CD4-positive, CD25-positive, alpha-beta regulatory T cell (primary cell): Measurements from ENCODE around the gene LRMDA. TPM values are rescaled to one million over a fixed set of nuclear protein-coding genes. Genes with fewer than 3 reads are reported as not detected.

Source experiments
- ATAC-seq, 2 donors: fragments of 150-1000 bp; cut with Tn5 transposase; one replicate each; pipeline ENCODE4 v1.10.0; 2021; ENCODE audit warnings: low read depth in 2 of 2, moderate number of reproducible peaks in 2 of 2, moderate library complexity in 1 of 2
- DNase-seq, 3 donors: peaks; one replicate each; pipeline versions ENCODE4 v3.0.0 to v3.0.0-alpha.2; 2012 to 2022; ENCODE audit warnings: mixed read lengths in 1 of 3
- H3K27ac ChIP-seq: one replicate; pipeline ENCODE4 v1.7.0; 2013; ENCODE audit warnings: mild to moderate bottlenecking, low read length; ENCODE audit not compliant: insufficient read depth, poor library complexity, severe bottlenecking
- H3K27me3 ChIP-seq: one replicate; pipeline ENCODE4 v1.7.0; 2013; ENCODE audit warnings: low read length; ENCODE audit not compliant: control insufficient read depth, insufficient read depth
- H3K36me3 ChIP-seq: one replicate; pipeline ENCODE4 v1.7.0; 2013; ENCODE audit warnings: mild to moderate bottlenecking, low read length, moderate library complexity; ENCODE audit not compliant: control insufficient read depth, insufficient read depth
- H3K4me1 ChIP-seq: 2 replicates; pipeline ENCODE4 v1.7.0; 2013; ENCODE audit warnings: mild to moderate bottlenecking, low read length; ENCODE audit not compliant: insufficient read depth, control insufficient read depth, poor library complexity, severe bottlenecking
- H3K4me3 ChIP-seq: one replicate; pipeline ENCODE4 v1.7.0; 2013; ENCODE audit warnings: low read depth, mild to moderate bottlenecking, low read length, moderate library complexity
- H3K9me3 ChIP-seq, 2 experiments: 1 replicate in 1 of 2; 2 replicates in 1 of 2; pipeline ENCODE4 v1.7.0; 2013; ENCODE audit warnings: low read length in 2 of 2, mild to moderate bottlenecking in 1 of 2, moderate library complexity in 1 of 2; ENCODE audit not compliant: control insufficient read depth in 2 of 2
- H3K27ac Mint-ChIP-seq, 3 donors: one replicate each; pipeline ENCODE4 v1.8.0; 2020 to 2022; ENCODE audit warnings: mild to moderate bottlenecking in 3 of 3, mixed read lengths in 3 of 3, moderate library complexity in 2 of 3
- H3K27me3 Mint-ChIP-seq: one replicate; pipeline ENCODE4 v1.8.0; 2022; ENCODE audit warnings: mild to moderate bottlenecking, mixed read lengths
- H3K36me3 Mint-ChIP-seq: one replicate; pipeline ENCODE4 v1.8.0; 2020; ENCODE audit warnings: mixed read lengths
- H3K4me1 Mint-ChIP-seq, 4 donors: one replicate each; pipeline ENCODE4 v1.8.0; 2020 to 2022; ENCODE audit warnings: mixed read lengths in 4 of 4, mild to moderate bottlenecking in 1 of 4
- H3K4me3 Mint-ChIP-seq, 4 donors: one replicate each; pipeline ENCODE4 v1.8.0; 2020 to 2022; ENCODE audit warnings: mild to moderate bottlenecking in 4 of 4, mixed read lengths in 4 of 4, moderate library complexity in 3 of 4
- H3K9me3 Mint-ChIP-seq, 7 donors: one replicate each; pipeline ENCODE4 v1.8.0; 2020 to 2022; ENCODE audit warnings: mixed read lengths in 7 of 7, mild to moderate bottlenecking in 3 of 7, moderate library complexity in 2 of 7
- polyA plus RNA-seq, 4 donors: library from polyadenylated mRNA; unstranded; fragments of 300-500 nt; fragmentation: Illumina TruSeq; gene quantifications; one replicate each; pipeline ENCODE4 v1.2.3, GENCODE V29; 2021
- total RNA-seq: library from RNA; stranded (reverse); gene quantifications from one replicate; pipeline ENCODE4 v1.2.3, GENCODE V29; 2022

LRMDA gene
- total and polyA plus RNA-seq, 5 donors from 2014 or later: 0.10 TPM; not detected in 4

GRCh38 chr10:76268954-76269353 is 837.5 kb downstream of the LRMDA start:
- DNase-seq (no peak), ATAC-seq (no peak)
- Histone ChIP-seq H3K9me3 (no peaks in the 10 kb centered on the region), H3K27ac (no peak overlapping the region), H3K36me3 (no peaks in the 10 kb centered on the region), H3K4me3 (no peak overlapping the region), H3K27me3 (no peaks in the 10 kb centered on the region), H3K4me1 (no peaks in the 10 kb centered on the region)
- no peak overlapping the region for H3K4me3 Mint-ChIP-seq
- H3K36me3 Mint-ChIP-seq: no peaks in the 10 kb centered on the region
- peaks cover 0 to 9% (median 0%) of the 10 kb centered on the region in 4 donors for H3K4me1 Mint-ChIP-seq
- H3K27me3 Mint-ChIP-seq: no peaks in the 10 kb centered on the region
- no peak overlapping the region for H3K27ac Mint-ChIP-seq
- H3K9me3 Mint-ChIP-seq: peaks cover 0 to 7% (median 2%) of the 10 kb centered on the region in 7 donors

DNA sequence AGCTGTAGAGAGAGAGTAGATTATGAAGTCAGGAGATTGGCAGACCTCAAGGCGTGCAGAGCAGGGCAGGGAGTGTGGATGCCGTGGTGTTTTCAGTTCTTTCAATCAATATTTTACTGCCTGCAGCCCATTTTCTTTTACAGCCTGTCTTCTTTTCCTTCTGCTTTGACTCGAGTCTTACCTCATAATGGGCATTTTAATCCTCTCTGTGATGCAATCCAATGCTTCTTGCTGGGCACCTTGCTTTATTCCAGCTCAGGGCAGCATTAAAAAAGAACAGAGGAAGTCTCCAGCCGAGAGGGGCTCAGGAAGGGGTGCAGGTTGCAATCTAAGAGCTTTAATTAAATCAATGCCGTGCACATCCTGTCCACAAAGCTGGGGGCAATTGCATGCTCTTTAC is 839.0 kb downstream of the LRMDA start:
- Histone ChIP-seq H3K9me3 (peaks cover 0 to 6% of the 10 kb centered on the region in 2 experiments), H3K27ac (no peak overlapping the region), H3K4me1 (no peaks in the 10 kb centered on the region), H3K36me3 (no peaks in the 10 kb centered on the region), H3K27me3 (no peaks in the 10 kb centered on the region), H3K4me3 (no peak overlapping the region)
- Mint-ChIP-seq H3K4me1 (peaks cover 0 to 9% (median 0%) of the 10 kb centered on the region in 4 donors), H3K4me3 (no peak overlapping the region), H3K9me3 (peaks cover 0 to 19% (median 3%) of the 10 kb centered on the region in 7 donors), H3K27me3 (no peaks in the 10 kb centered on the region), H3K27ac (no peak overlapping the region), H3K36me3 (no peaks in the 10 kb centered on the region)
- ATAC-seq (no peak), DNase-seq (no peak)

- Mint-ChIP-seq H3K27ac (no peak overlapping the region), H3K27me3 (no peaks in the 10 kb centered on the region), H3K4me3 (no peak overlapping the region), H3K36me3 (peaks cover 2% of the 10 kb centered on the region), H3K4me1 (peaks cover 0 to 4% (median 0%) of the 10 kb centered on the region in 4 donors), H3K9me3 (peaks cover 3 to 25% (median 4%) of the 10 kb centered on the region in 7 donors)
- H3K27me3 ChIP-seq: no peaks in the 10 kb centered on the region
- no peaks in the 10 kb centered on the region for H3K36me3 ChIP-seq
- DNase-seq: no peak
- H3K4me3 ChIP-seq: no peak overlapping the region
- H3K9me3 ChIP-seq: peaks cover 0 to 8% of the 10 kb centered on the region in 2 experiments
- H3K4me1 ChIP-seq: no peaks in the 10 kb centered on the region
- no peak for ATAC-seq
- no peak overlapping the region for H3K27ac ChIP-seq
Observed at GRCh38 chr10:76274933-76275332, 843.5 kb downstream of the LRMDA start.

- H3K4me1 ChIP-seq: no peaks in the 10 kb centered on the region
- Mint-ChIP-seq H3K9me3 (peaks cover 0 to 25% (median 7%) of the 10 kb centered on the region in 7 donors), H3K4me3 (no peak overlapping the region), H3K27ac (no peak overlapping the region), H3K27me3 (no peaks in the 10 kb centered on the region), H3K4me1 (no peaks in the 10 kb centered on the region), H3K36me3 (peaks cover 3% of the 10 kb centered on the region)
- ATAC-seq (no peak), DNase-seq (no peak)
- H3K27ac ChIP-seq: no peak overlapping the region
- H3K4me3 ChIP-seq: no peak overlapping the region
- H3K36me3 ChIP-seq: no peaks in the 10 kb centered on the region
- peaks cover 0 to 8% of the 10 kb centered on the region in 2 experiments for H3K9me3 ChIP-seq
- no peaks in the 10 kb centered on the region for H3K27me3 ChIP-seq
Observed at GRCh38 chr10:76278811-76279460, 847.5 kb downstream of the LRMDA start.

DNA sequence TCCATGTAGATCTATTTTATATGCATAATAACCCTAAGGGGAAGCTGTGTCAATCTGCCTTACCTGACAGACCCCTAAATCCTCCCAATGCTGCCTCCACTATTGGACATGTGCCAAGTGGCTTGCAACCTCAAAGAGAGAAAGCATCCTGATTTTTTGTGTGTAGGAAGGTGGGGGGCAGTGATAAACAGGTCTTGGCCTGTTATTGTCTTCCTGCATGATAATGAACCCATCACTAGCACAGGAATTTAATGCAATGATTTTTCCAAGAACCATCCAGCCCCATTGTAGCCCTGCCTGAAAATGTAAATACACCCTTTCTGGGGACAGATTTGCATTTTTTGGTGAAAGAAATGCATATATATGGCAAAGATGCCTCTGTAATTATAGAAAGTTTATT is 850.2 kb downstream of the LRMDA start:
- Mint-ChIP-seq H3K9me3 (peaks cover 0 to 10% (median 6%) of the 10 kb centered on the region in 7 donors), H3K4me3 (no peak overlapping the region), H3K4me1 (no peaks in the 10 kb centered on the region), H3K27me3 (no peaks in the 10 kb centered on the region), H3K27ac (no peak overlapping the region), H3K36me3 (peaks cover 3% of the 10 kb centered on the region)
- DNase-seq (no peak), ATAC-seq (no peak)
- Histone ChIP-seq H3K9me3 (no peaks in the 10 kb centered on the region), H3K27ac (no peak overlapping the region), H3K4me1 (no peaks in the 10 kb centered on the region), H3K27me3 (no peaks in the 10 kb centered on the region), H3K4me3 (no peak overlapping the region), H3K36me3 (no peaks in the 10 kb centered on the region)

DNA sequence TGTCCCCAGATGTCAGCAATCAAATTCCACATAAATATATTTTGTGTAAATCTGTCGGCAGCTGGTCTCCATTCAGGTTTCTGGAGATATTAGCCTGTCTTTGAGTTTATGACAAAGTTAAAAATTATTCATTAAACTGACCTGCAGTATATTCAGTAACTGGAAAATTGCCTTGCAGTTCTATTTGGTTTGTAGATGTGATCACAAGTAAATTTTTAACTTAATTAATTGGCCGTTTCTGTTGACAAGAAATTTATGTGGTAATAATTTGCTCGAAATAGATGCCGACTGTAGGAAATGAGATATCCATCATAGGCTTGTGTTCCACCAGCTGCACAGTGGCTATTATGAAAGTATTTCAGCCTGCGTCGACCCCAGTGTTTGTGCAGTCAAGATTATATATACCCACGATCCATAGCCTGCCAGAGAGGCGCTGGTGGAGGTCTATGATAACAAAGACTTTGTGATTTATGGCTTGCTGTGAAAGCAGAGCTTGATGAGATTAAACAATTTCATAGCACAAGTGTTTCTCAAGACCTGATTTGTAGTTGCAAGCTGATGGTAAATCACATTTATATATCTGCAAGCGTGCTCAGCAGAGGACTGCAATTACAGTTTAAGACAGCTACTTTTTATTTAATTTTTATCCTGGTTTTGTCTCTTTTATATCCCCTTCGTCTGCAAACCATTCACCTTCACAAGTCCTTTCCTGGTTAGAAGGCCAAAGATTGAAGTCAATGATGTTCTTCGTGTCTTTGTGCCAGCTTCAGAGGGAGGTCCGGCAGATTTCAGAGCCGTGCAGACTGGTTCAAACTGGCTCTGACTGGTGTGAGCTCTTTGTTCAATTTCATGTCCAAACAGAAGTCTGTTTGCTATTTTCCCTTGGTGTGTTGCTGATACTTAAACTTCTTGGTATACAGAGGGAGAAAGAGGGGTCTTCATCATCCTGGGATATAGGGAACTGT is 850.9 kb downstream of the LRMDA start:
- H3K9me3 Mint-ChIP-seq: peaks cover 0 to 10% (median 6%) of the 10 kb centered on the region in 7 donors
- H3K36me3 Mint-ChIP-seq: peaks cover 3% of the 10 kb centered on the region
- H3K9me3 ChIP-seq: no peaks in the 10 kb centered on the region
- H3K36me3 ChIP-seq: no peaks in the 10 kb centered on the region
- no peak for ATAC-seq
- no peak overlapping the region for H3K4me3 ChIP-seq
- H3K27me3 Mint-ChIP-seq: no peaks in the 10 kb centered on the region
- DNase-seq: no peak
- H3K4me1 Mint-ChIP-seq: no peaks in the 10 kb centered on the region
- no peak overlapping the region for H3K4me3 Mint-ChIP-seq
- no peaks in the 10 kb centered on the region for H3K27me3 ChIP-seq
- H3K27ac ChIP-seq: no peak overlapping the region
- no peak overlapping the region for H3K27ac Mint-ChIP-seq
- no peaks in the 10 kb centered on the region for H3K4me1 ChIP-seq

DNA sequence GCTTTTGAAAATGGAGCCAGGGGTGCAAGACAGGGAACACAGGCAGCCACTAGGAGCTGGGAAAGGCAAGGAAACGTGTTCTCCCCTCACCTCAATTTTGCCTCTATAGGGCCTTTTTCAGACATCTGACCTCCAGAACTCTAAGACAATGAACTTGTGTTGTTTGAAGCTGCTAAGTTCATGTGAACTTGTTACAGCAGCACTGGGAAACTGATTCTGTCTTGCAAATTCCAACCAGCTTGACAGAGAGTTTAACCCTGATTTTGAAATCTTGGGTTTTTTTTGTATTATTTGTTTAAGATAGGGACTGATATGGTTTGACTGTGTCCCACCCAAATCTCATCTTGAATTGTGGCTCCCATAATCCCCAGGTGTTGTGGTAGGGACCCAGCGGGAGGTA is 852.9 kb downstream of the LRMDA start:
- no peaks in the 10 kb centered on the region for H3K27me3 ChIP-seq
- no peaks in the 10 kb centered on the region for H3K4me1 ChIP-seq
- H3K4me3 Mint-ChIP-seq: no peak overlapping the region
- no peaks in the 10 kb centered on the region for H3K9me3 ChIP-seq
- no peaks in the 10 kb centered on the region for H3K4me1 Mint-ChIP-seq
- ATAC-seq (no peak), DNase-seq (no peak)
- peaks cover 0 to 7% (median 5%) of the 10 kb centered on the region in 7 donors for H3K9me3 Mint-ChIP-seq
- no peak overlapping the region for H3K4me3 ChIP-seq
- H3K36me3 ChIP-seq: no peaks in the 10 kb centered on the region
- H3K36me3 Mint-ChIP-seq: peaks cover 3% of the 10 kb centered on the region
- H3K27me3 Mint-ChIP-seq: no peaks in the 10 kb centered on the region
- no peak overlapping the region for H3K27ac Mint-ChIP-seq
- no peak overlapping the region for H3K27ac ChIP-seq
